H1 (cell line): ENCODE results near the gene C12orf75. TPM values are rescaled to one million over a fixed set of nuclear protein-coding genes. Genes with fewer than 3 reads are reported as not detected.

Source experiments
- CTCF ChIA-PET: fragments of 300-600 bp; sonication (Branson Sonifier 250); formaldehyde crosslinking; loops from one replicate; lab custom pipeline; 2021; ENCODE audit not compliant: partially characterized antibody; lab: Charles Lee
- POLR2A ChIA-PET: fragments of 300-600 bp; sonication (Branson Sonifier 250); formaldehyde crosslinking; loops from one replicate; lab custom pipeline; 2021; ENCODE audit warnings: inconsistent platforms; ENCODE audit not compliant: partially characterized antibody; lab: Charles Lee
- DNase-seq, 2 experiments: peaks; one replicate each; pipeline versions ENCODE4 v3.0.0 to v3.0.0-alpha.2; 2010 to 2022; ENCODE audit warnings: low spot score in 2 of 2, low read depth in 1 of 2, mixed read lengths in 1 of 2
- FAIRE-seq: peaks from 2 replicates; lab custom pipeline; 2011; peaks lifted over from hg19 to GRCh38; lab: Jason Lieb, UNC
- H2AFZ ChIP-seq: 2 replicates; pipeline ENCODE4 v1.8.1; 2012; ENCODE audit warnings: low read length, inconsistent platforms
- H2AK5ac ChIP-seq: 2 replicates; pipeline ENCODE4 v1.6.1; 2013; ENCODE audit warnings: low read depth, low read length
- H2BK120ac ChIP-seq: replicated peaks from 2 replicates; pipeline ENCODE3; 2013; ENCODE audit warnings: low read depth, low read length, inconsistent platforms
- H2BK12ac ChIP-seq: 2 replicates; pipeline ENCODE4 v1.6.1; 2013; ENCODE audit warnings: low read depth, low read length
- H2BK15ac ChIP-seq: 2 replicates; pipeline ENCODE4 v1.6.1; 2013; ENCODE audit warnings: low read length
- H2BK20ac ChIP-seq: 2 replicates; pipeline ENCODE4 v1.6.1; 2013; ENCODE audit warnings: low read length
- H2BK5ac ChIP-seq: 2 replicates; pipeline ENCODE4 v1.6.1; 2013; ENCODE audit warnings: low read depth, low read length
- H3K14ac ChIP-seq: 2 replicates; pipeline ENCODE4 v1.6.1; 2013; ENCODE audit warnings: inconsistent platforms; ENCODE audit not compliant: insufficient read length
- H3K18ac ChIP-seq: 2 replicates; pipeline ENCODE4 v1.6.1; 2013; ENCODE audit warnings: low read length; ENCODE audit errors: extremely low read depth
- H3K23ac ChIP-seq: 2 replicates; pipeline ENCODE4 v1.6.1; 2013; ENCODE audit warnings: inconsistent platforms; ENCODE audit not compliant: insufficient read length
- H3K23me2 ChIP-seq: 2 replicates; pipeline ENCODE4 v1.6.1; 2013; ENCODE audit warnings: low read depth, low read length
- H3K27ac ChIP-seq: 2 replicates; pipeline ENCODE4 v1.6.1; 2011; ENCODE audit warnings: low read depth, low read length, inconsistent platforms
- H3K27me3 ChIP-seq, 4 experiments: replicated peaks in 1 of 4; 1 replicate in 1 of 4; 2 replicates in 3 of 4; pipeline versions ENCODE4 v1.6.1 to v1.8.1; 2011 to 2013; ENCODE audit warnings: low read length in 3 of 4, mild to moderate bottlenecking in 3 of 4, inconsistent platforms in 2 of 4, mixed read lengths in 2 of 4, moderate library complexity in 1 of 4; ENCODE audit not compliant: control insufficient read depth in 3 of 4, insufficient read depth in 3 of 4; ENCODE audit errors: extremely low read depth in 1 of 4
- H3K36me3 ChIP-seq, 4 experiments: 2 replicates each; pipeline versions ENCODE4 v1.6.1 to v1.8.1; 2011 to 2013; ENCODE audit warnings: mild to moderate bottlenecking in 4 of 4, low read length in 3 of 4, moderate library complexity in 2 of 4, control low read depth in 1 of 4, inconsistent platforms in 1 of 4; ENCODE audit not compliant: insufficient read depth in 4 of 4, control insufficient read depth in 2 of 4
- H3K4ac ChIP-seq: replicated peaks from 2 replicates; pipeline ENCODE3; 2013; ENCODE audit warnings: low read length, low read depth, mixed read lengths, inconsistent platforms; ENCODE audit not compliant: insufficient read length
- H3K4me1 ChIP-seq, 4 experiments: replicated peaks in 1 of 4; 1 replicate in 1 of 4; 2 replicates in 3 of 4; pipeline versions ENCODE4 v1.6.1 to v1.8.1; 2011 to 2013; ENCODE audit warnings: low read length in 3 of 4, inconsistent platforms in 2 of 4, mixed read lengths in 1 of 4; ENCODE audit not compliant: insufficient read depth in 4 of 4, control insufficient read depth in 3 of 4
- H3K4me2 ChIP-seq, 2 experiments: 2 replicates each; pipeline versions ENCODE4 v1.6.1 to v1.8.1; 2011 to 2013; ENCODE audit warnings: low read depth in 2 of 2, low read length in 2 of 2, control low read depth in 1 of 2, inconsistent platforms in 1 of 2, mild to moderate bottlenecking in 1 of 2; ENCODE audit not compliant: insufficient read depth in 1 of 2
- H3K4me3 ChIP-seq, 4 experiments: fragments of 200-600, 300-600 bp in 1 of 4; sonication (generic), shearing (Covaris generic), sonication (Bioruptor Twin) in 1 of 4; 2 replicates each; pipeline versions ENCODE4 v1.5.1 to v1.8.1; 2011 to 2016; ENCODE audit warnings: low read length in 4 of 4, low read depth in 3 of 4, control low read depth in 2 of 4, inconsistent platforms in 2 of 4, mild to moderate bottlenecking in 2 of 4, mixed read lengths in 1 of 4, moderate library complexity in 1 of 4; ENCODE audit not compliant: insufficient read depth in 2 of 4; ENCODE audit errors: extremely low read depth in 1 of 4
- H3K56ac ChIP-seq: replicated peaks from 2 replicates; pipeline ENCODE3; 2013; ENCODE audit warnings: low read depth, mild to moderate bottlenecking, mixed read lengths, low read length, inconsistent platforms; ENCODE audit not compliant: insufficient read length
- H3K79me1 ChIP-seq: 2 replicates; pipeline ENCODE4 v1.6.1; 2013; ENCODE audit warnings: low read depth, low read length, control low read depth
- H3K79me2 ChIP-seq, 2 experiments: 2 replicates each; pipeline versions ENCODE4 v1.6.1 to v1.8.1; 2012 to 2013; ENCODE audit warnings: low read length in 2 of 2, mild to moderate bottlenecking in 2 of 2, inconsistent platforms in 1 of 2; ENCODE audit not compliant: insufficient read depth in 2 of 2, control insufficient read depth in 1 of 2
- H3K9ac ChIP-seq, 4 experiments: replicated peaks in 1 of 4; 1 replicate in 1 of 4; 2 replicates in 3 of 4; pipeline versions ENCODE4 v1.6.1 to v1.8.1; 2011 to 2013; ENCODE audit warnings: low read depth in 3 of 4, low read length in 3 of 4, control low read depth in 2 of 4, mild to moderate bottlenecking in 2 of 4, moderate library complexity in 2 of 4, inconsistent platforms in 1 of 4; ENCODE audit errors: extremely low read depth in 1 of 4
- H3K9me3 ChIP-seq, 2 experiments: 2 replicates each; pipeline versions ENCODE4 v1.6.1 to v1.8.1; 2012 to 2013; ENCODE audit warnings: mild to moderate bottlenecking in 2 of 2, moderate library complexity in 2 of 2, control low read depth in 1 of 2, inconsistent platforms in 1 of 2, low read depth in 1 of 2, low read length in 1 of 2, mixed read lengths in 1 of 2; ENCODE audit not compliant: insufficient read depth in 2 of 2
- H4K20me1 ChIP-seq, 2 experiments: replicated peaks in 1 of 2; 2 replicates each; pipeline versions ENCODE3 to v1.8.1; 2011 to 2013; ENCODE audit warnings: inconsistent platforms in 2 of 2, low read length in 2 of 2, mild to moderate bottlenecking in 1 of 2; ENCODE audit not compliant: insufficient read depth in 2 of 2, control insufficient read depth in 1 of 2
- H4K5ac ChIP-seq: 2 replicates; pipeline ENCODE4 v1.6.1; 2013; ENCODE audit warnings: low read length, low read depth, mixed read lengths, inconsistent platforms; ENCODE audit not compliant: insufficient read length
- H4K8ac ChIP-seq: 2 replicates; pipeline ENCODE4 v1.8.0; 2013; ENCODE audit warnings: mild to moderate bottlenecking, moderate library complexity, low read length, inconsistent platforms; ENCODE audit not compliant: insufficient read depth; ENCODE audit errors: extremely low read depth
- H4K91ac ChIP-seq: replicated peaks from 2 replicates; pipeline ENCODE3; 2013; ENCODE audit warnings: low read length, mixed read lengths, inconsistent platforms; ENCODE audit not compliant: insufficient read length
- WGBS, 2 experiments: shearing (Covaris generic) in 1 of 2; methylation state at CpG; one replicate each; pipeline versions ENCODE4 v1.1.6 to v1.1.7; 2013 to 2015; ENCODE audit warnings: low lambda C conversion rate in 2 of 2, mixed read lengths in 2 of 2, inconsistent platforms in 1 of 2, low coverage in 1 of 2, missing lambda C conversion rate in 1 of 2; ENCODE audit not compliant: insufficient replicate concordance in 2 of 2, insufficient coverage in 1 of 2, insufficient read length in 1 of 2; ENCODE audit errors: extremely low coverage in 1 of 2, missing lambda C conversion rate in 1 of 2; 5-methylcytosine and 5-hydroxymethylcytosine counted together
- polyA plus RNA-seq, 7 experiments: library from polyadenylated mRNA; depleted of rRNA in 3 of 7; stranded (reverse) in 5 of 7; unstranded in 2 of 7; fragments of >200 nt in 5 of 7; fragments of 200-250 nt in 2 of 7; gene quantifications; 1 replicate in 5 of 7; 2 replicates in 1 of 7; 4 replicates in 1 of 7; pipeline versions ENCODE4 v1.2.1 to v1.2.3, GENCODE V29; 2011 to 2013; ENCODE audit warnings: missing spikeins in 2 of 7, mixed read lengths in 2 of 7
- total RNA-seq: library from RNA; stranded (reverse); fragmentation: NEBNext Ultra II Directional; extraction: Animal tissue kit (Norgen Biotek cat#: 25700); gene quantifications from 2 replicates; pipeline ENCODE4 v1.2.1, GENCODE V29; 2021

The C12orf75 gene
- total and polyA plus RNA-seq, 2 of the 8 experiments (the other 6 are each of a cell fraction or from before 2014, with no cell fraction given): 26.4 to 41.2 TPM

DNA sequence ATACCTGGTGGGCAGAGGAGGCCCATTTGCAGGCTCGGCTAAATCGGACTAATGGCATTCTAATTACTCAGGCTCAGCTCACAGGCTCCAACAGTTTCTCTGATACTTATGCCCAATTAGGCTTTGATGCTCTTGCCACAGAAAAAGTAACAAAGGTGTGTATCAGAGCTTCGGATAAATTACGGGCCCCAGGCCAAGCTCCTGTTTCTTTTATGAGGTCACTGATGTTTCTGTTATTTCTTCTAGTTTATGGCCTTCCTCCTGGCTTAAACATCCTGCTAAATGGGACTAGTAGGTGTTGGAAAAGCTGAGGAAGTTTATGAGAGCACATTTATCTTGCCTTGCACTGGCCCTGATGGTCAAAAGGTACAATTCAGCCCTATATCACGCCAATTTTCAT, 28.8 kb upstream of the C12orf75 start:
- ChIA-PET POLR2A (no interaction called here), CTCF (no interaction called here)
- Histone ChIP-seq H3K23me2 (no peaks in the 10 kb centered on the region), H3K4me1 (no peaks in the 10 kb centered on the region; a peak in 2 of 7 replicates), H3K18ac (no peak overlapping the region), H3K36me3 (no peaks in the 10 kb centered on the region; a peak in 2 of 8 replicates), H3K9me3 (peaks cover 14 to 24% of the 10 kb centered on the region in 2 experiments), H3K23ac (no peak overlapping the region), H2BK15ac (no peak overlapping the region), H3K9ac (no peak overlapping the region), H3K79me2 (no peaks in the 10 kb centered on the region), H2AFZ (no peak overlapping the region), H4K20me1 (no peaks in the 10 kb centered on the region), H3K79me1 (no peaks in the 10 kb centered on the region), H3K27ac (no peak overlapping the region), H3K4me2 (no peak overlapping the region), H2BK5ac (no peak overlapping the region), H2AK5ac (no peak overlapping the region), H3K56ac (no peak overlapping the region), H3K27me3 (no peaks in the 10 kb centered on the region), H2BK120ac (no peak overlapping the region), H3K4ac (no peak overlapping the region), H4K8ac (no peak overlapping the region), H2BK12ac (no peak overlapping the region), H2BK20ac (no peak overlapping the region), H4K5ac (no peak overlapping the region), H4K91ac (no peak overlapping the region), H3K4me3 (no peak overlapping the region), H3K14ac (no peak overlapping the region)
- 80% methylated on average over 5 of the region's 5 CpGs; no CpG with 5 or more reads in 1 of the 2 experiments for WGBS, 2 experiments
- DNase-seq (no peak), FAIRE-seq (no peak)
